ENCODE results near the gene S100A7. TPM values are rescaled to one million over a fixed set of nuclear protein-coding genes. Genes with fewer than 3 reads are reported as not detected.

The S100A7 gene
- total and polyA plus RNA-seq, 9 of the 15 experiments (the other 6 are each of a cell fraction or from before 2014, with no cell fraction given) = not detected

- TF ChIP-seq, protein P1, sequence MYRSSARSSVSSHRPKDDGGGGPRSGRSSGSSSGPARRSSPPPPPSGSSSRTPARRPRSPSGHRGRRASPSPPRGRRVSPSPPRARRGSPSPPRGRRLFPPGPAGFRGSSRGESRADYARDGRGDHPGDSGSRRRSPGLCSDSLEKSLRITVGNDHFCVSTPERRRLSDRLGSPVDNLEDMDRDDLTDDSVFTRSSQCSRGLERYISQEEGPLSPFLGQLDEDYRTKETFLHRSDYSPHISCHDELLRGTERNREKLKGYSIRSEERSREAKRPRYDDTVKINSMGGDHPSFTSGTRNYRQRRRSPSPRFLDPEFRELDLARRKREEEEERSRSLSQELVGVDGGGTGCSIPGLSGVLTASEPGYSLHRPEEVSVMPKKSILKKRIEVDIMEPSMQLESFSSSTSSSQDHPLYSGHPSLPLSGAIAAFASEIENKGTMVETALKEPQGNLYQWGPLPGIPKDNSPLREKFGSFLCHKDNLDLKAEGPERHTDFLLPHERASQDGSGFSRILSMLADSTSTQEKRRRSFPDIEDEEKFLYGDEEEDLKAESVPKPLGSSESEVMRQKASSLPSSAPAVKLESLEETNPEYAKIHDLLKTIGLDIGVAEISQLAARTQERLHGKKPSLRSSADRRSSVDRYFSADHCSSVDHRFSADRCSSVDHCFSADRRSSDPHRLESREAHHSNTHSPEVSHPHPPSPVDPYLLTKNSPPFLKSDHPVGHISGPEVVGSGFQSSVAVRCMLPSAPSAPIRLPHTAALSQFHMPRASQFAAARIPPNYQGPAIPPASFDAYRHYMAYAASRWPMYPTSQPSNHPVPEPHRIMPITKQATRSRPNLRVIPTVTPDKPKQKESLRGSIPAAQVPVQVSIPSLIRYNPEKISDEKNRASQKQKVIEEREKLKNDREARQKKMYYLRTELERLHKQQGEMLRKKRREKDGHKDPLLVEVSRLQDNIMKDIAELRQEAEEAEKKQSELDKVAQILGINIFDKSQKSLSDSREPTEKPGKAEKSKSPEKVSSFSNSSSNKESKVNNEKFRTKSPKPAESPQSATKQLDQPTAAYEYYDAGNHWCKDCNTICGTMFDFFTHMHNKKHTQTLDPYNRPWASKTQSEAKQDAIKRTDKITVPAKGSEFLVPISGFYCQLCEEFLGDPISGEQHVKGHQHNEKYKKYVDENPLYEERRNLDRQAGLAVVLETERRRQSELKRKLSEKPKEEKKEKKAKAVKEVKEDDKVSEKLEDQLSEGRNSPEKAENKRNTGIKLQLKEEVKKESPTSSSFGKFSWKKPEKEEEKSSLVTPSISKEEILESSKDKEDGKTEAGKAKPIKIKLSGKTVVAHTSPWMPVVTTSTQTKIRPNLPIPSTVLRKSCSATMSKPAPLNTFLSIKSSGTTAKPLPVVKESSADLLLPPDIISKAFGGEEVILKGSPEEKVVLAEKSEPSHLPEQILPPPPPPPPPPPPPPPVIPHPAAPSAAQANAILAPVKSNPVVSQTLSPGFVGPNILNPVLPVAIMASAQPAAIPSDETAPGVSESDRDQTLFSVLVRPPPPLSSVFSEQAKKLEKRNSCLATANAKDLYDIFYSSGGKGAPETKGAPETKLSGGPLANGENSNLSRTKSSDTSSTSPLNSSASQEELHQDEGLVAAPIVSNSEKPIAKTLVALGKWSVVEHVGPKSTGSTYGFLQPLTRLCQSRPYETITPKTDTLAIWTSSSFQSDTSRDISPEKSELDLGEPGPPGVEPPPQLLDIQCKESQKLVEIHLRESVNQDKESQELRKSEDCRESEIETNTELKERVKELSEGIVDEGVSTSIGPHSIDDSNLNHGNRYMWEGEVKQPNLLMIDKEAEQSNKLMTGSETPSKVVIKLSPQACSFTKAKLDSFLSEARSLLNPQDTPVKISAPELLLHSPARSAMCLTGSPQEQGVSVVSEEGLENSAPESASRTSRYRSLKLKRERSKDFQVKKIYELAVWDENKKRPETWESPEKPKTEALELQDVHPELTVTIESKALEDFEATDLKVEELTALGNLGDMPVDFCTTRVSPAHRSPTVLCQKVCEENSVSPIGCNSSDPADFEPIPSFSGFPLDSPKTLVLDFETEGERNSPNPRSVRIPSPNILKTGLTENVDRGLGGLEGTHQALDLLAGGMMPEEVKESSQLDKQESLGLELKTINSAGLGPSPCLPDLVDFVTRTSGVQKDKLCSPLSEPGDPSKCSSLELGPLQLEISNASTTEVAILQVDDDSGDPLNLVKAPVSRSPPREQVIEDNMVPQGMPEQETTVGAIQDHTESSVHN (IDR thresholded peaks at IDR 0.05; ENCODE audit: borderline replicate concordance in 1 of 2, low read depth in 1 of 2) = no peak
- TF ChIP-seq, protein P2, sequence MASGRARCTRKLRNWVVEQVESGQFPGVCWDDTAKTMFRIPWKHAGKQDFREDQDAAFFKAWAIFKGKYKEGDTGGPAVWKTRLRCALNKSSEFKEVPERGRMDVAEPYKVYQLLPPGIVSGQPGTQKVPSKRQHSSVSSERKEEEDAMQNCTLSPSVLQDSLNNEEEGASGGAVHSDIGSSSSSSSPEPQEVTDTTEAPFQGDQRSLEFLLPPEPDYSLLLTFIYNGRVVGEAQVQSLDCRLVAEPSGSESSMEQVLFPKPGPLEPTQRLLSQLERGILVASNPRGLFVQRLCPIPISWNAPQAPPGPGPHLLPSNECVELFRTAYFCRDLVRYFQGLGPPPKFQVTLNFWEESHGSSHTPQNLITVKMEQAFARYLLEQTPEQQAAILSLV (tag; IDR thresholded peaks at IDR 0.05) = no peak
- no peak for TF ChIP-seq ZNF75A (CRISPR knock-in tag; IDR thresholded peaks at IDR 0.05)
- TF ChIP-seq YY1 (IDR thresholded peaks at IDR 0.05; ENCODE audit: borderline replicate concordance in 1 of 3, control insufficient read depth in 1 of 3, extremely low read depth in 1 of 3, insufficient read depth in 3 of 3, insufficient read length in 1 of 3, insufficient replicate concordance in 2 of 3, low read depth in 1 of 3, low read length in 2 of 3) = no peak
- TF ChIP-seq TRIM25 (IDR thresholded peaks at IDR 0.05; ENCODE audit: borderline replicate concordance) = no peak
- no peak for TF ChIP-seq NR3C1 (CRISPR knock-in tag; IDR thresholded peaks at IDR 0.05)
- peak; percentile 70; the same call in 1 of the 2 replicates for TF ChIP-seq HDAC2 (IDR thresholded peaks at IDR 0.05)
- no peak for TF ChIP-seq MLLT1 (IDR thresholded peaks at IDR 0.05)
- no peak for TF ChIP-seq ZC3H11A (IDR thresholded peaks at IDR 0.05; ENCODE audit: low read depth, low read length)
- no peak for TF ChIP-seq MEF2A (IDR thresholded peaks at IDR 0.05; ENCODE audit: control insufficient read depth, low read depth, low read length)
- TF ChIP-seq E2F3 (CRISPR knock-in tag; IDR thresholded peaks at IDR 0.05) = no peak
Observed at GRCh38 chr1:153434746-153435455, 25.6 kb downstream of the S100A7 start (continued).

Measured in K562 (cell line).